ENCODE data around the gene MSLN. TPM values are rescaled to one million over a fixed set of nuclear protein-coding genes. Genes with fewer than 3 reads are reported as not detected.
"Not testable (repeated sequence)": the region's sequence is repeated elsewhere in the genome, so short reads cannot be mapped to it uniquely, and the experiment has no call there.

Gene MSLN
- polyA plus RNA-seq, 4 donors: 2.3 to 27.1 (median 12.3) TPM

DNA sequence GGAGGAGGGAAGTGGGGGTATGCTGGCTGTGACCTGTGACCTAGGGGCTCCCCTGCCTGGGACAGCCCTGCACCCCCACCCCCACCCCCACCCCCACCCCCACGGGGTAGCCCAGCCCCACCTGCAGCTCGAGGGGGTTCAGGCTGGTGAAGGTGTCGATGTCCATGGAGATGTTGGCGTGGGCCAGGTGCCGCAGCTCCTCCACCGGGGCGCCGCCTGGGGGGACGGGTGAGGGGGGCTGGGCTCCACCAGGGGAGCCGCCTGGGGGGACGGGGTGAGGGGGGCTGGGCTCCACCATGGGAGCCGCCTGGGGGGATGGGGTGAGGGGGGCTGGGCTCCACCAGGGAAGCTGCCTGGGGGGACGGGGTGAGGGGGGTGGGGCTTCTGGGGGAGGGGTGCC lies 9.9 kb downstream of the MSLN start:
- DNase-seq (ENCODE audit: low read depth in 4 of 4, low spot score in 3 of 4): no peak

DNA sequence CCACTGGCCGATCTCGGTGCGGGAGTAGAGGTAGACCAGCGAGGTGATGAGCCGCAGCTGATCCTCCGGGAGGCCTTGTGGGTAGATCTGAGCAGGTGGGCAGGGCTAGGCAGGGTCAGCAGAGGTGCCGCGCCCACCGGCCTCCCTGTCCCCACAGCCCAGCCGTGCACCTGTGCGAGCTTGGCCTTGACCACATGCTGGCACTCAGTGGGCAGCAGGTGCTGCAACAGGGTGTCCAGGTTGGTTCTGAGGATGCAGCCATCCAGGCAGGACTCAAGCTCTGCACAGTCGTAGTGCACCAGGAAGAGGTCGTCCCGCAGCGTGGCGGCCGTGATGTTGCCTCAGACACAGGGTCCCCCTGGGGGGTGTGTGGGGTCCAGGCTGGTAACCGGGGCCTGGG lies 12.4 kb downstream of the MSLN start:
- DNase-seq (ENCODE audit: low read depth in 4 of 4, low spot score in 3 of 4): no peak

DNA sequence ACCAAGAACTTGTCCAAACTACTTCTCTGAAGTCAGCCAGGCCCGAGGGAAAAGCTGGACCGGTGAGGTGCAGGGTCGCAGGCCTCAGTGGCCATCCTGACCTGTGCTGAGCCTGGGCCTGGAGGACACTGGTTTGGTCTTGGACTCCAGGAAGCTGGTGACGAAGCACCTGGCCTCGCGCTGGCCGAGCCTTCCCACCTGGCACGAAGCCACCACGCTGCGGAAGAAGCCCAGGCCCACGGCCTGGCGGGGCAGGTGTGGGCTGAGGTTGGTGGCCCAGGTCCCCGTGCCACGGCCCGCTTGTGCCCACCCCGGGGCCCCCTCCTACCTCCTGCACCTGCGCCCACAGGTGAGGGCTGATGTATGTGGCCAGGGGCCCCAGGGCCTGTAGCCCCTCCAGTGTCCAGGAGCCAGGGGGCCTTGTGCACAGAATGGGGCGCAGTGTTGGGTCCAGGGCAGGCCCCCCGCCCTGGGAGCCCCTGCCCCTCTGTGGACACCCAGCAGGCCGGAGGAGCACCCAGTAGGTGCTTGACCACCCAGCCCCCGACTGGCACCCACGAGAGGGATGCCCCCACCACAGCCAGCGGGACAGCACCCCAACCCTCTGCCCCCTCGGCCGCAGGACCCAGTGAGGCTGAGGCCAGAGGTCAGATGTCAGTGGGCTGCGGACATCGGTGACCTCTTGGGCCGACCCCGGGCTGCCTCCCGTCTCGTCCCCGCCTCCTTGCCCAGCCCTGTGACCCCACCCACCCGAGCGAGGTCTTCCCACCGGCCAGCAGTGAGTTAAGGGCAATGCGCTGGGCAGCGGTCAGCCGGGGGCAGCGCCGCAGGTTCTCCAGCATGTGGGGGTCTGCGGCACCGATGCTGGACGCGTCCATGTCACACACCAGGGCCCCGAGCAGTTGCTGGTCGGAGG lies 13.8 kb downstream of the MSLN start:
- no peak for DNase-seq (ENCODE audit: low read depth in 4 of 4, low spot score in 3 of 4)

DNA sequence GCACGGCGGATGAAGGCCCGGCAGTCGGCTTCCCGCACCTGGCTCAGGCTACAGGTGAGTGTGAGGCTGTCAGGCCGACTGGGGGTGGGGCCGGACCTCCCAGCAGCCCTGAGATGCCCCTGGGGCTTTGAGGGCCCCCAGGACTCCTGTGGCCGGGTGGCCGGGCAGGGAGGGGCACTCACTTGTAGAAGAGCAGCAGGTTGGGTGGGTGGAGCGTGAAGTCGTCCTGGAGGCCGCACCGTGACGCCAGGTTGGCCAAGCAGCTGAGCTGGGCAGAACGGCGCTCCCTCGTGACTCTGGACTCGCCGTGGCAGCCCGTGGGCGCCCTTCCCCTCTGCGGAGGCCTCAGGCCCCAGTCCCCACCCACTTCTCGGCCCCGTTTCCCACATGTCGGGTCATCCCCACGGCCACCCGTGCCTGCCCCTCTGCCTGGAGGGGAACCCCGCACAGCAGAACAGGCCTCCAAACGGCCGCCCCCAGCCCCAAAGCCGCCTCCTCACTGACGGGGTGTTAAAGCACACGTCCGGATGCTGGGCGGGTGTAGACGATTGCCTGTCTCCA lies 14.8 kb downstream of the MSLN start:
- no peak for DNase-seq (ENCODE audit: low read depth in 4 of 4, low spot score in 3 of 4)

DNA sequence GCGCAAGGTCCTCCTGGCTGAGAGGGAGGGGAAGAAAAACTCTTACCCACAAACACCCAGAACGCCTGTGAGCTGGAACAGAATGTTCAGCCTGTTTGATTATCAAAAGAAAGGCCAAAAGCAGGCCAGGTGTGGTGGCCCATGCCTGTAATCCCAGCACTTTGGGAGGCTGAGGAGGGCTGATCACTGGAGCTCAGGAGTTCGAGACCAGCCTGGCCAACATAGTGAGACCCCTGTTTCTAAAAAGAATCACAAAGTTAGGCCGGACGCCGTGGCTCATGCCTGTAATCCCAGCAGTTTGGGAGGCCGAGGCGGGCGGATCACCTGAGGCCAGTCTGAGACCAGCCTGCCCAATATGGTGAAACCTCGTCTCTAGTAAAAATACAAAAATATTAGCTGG lies 15.8 kb downstream of the MSLN start:
- DNase-seq (ENCODE audit: low read depth in 4 of 4, low spot score in 3 of 4): not testable (repeated sequence)

DNA sequence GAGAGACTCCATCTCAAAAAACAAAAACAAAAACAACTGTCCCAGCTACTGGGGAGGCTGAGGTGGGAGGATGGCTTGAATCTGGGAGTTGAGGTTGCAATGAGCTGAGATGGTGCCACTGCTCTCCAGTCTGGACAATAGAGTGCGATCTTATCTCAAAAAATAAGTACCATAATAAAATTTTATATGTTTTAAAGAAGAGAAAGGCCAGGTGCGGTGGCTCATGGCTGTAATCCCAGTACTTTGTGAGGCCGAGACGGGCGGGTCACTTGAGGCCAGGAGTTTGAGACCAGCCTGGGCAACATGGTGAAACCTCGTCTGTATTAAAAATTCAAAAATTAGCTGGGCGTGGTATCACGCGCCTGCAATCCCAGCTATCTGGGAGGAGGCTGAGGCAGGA lies 16.3 kb downstream of the MSLN start:
- no peak for DNase-seq (ENCODE audit: low read depth in 4 of 4, low spot score in 3 of 4)

DNA sequence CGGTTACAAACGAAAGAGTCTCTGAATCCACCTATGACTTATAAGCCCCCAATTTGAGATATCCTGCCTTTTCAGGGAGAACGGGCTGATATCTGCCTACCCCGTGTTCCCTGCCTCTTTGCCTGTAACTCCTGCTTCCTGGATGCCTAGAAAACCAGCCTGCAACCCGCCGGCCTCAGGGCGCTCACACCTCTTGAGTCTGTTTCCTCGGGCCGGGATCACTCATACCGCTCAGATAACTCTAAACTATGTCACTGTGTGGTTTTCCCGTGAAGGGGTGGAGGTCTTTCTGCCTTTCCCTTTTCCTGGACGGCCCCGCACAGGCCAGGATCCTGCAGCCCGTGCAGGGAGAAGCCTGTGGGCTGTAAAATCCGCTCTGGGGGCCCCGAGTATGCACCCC lies 17.3 kb downstream of the MSLN start:
- no peak for DNase-seq (ENCODE audit: low read depth in 4 of 4, low spot score in 3 of 4)

DNA sequence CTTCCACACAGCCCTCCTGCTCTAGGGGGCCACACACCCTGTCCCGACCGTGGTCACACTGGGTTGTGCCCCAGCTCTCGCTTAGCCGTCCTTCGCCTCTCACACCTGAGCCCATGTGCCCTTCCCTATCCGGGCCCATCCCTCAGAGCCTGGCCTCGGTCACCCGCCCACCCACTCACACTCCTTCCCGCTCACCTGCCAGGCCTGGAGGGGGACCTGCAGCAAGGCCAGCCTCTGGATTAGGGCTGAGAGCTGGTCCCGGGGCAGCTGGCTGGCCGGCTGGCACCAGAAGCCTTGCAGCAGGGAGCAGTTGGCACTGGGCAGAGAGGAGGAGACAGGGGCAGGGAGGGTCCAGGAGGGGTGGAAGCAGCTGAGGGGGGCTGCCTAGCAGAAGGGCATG lies 17.9 kb downstream of the MSLN start:
- DNase-seq (ENCODE audit: low read depth in 4 of 4, low spot score in 3 of 4): no peak

DNA sequence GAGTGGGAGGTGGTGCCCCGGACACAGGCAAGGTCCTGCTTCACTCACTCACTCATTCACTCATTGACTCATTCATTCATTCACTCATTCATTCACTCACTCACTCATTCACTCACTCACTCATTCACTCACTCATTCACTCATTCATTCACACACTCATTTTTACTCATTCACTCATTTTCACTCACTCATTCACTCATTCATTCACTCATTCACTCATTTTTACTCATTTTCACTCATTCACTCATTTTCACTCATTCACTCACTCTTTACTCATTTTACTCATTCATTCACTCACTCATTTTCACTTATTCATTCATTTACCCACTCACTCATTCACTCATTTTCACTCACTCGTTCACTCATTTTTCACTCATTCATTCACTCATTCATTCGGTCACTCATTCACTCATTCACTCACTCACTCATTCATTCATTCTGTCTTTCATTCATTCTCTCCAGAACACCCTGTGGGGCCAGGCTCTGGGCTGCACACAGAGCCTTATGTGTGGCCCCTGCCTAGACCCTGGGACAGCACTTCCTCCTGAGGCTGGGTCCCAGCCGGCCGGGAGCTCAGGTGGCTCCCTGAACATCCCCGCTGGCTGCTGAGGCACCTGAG lies 18.5 kb downstream of the MSLN start:
- DNase-seq (ENCODE audit: low read depth in 4 of 4, low spot score in 3 of 4): no peak

DNA sequence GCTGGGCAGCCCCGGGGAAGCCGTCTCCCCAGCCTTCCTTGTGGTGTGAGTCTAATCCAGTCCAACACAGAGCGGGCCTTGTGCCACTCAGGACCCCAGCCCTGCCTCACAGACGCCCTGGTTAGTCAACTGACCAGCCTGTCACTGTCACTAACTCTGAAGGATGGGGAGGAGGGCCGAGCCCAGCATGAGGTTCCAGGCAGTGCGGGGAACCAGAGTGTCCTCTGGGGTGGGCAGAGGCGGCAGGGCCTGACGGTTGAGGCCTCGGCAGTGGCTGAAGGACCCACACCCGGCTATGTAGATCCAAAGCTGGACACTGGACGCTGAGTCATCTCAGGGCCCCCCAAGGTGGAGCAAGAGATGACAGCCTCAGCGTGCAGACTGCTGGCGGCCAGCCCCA lies 19.0 kb downstream of the MSLN start:
- no peak for DNase-seq (ENCODE audit: low read depth in 4 of 4, low spot score in 3 of 4)

DNA sequence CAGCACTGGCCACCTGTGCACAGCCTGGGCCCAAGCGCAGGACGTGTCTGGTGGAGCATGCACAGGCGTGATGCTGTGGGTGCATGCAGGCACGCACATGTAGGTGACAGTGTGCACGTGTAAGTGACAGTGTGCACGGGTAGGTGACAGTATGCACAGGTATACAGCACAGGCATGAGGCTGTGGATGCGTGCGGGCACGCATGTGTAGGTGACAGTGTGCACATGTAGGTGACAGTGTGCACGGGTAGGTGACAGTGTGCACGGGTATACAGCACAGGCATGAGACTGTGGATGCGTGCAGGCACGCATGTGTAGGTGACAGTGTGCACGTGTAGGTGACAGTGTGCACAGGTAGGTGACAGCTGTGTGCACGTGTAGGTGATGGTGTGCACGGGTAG lies 19.8 kb downstream of the MSLN start:
- no peak for DNase-seq (ENCODE audit: low read depth in 4 of 4, low spot score in 3 of 4)

DNA sequence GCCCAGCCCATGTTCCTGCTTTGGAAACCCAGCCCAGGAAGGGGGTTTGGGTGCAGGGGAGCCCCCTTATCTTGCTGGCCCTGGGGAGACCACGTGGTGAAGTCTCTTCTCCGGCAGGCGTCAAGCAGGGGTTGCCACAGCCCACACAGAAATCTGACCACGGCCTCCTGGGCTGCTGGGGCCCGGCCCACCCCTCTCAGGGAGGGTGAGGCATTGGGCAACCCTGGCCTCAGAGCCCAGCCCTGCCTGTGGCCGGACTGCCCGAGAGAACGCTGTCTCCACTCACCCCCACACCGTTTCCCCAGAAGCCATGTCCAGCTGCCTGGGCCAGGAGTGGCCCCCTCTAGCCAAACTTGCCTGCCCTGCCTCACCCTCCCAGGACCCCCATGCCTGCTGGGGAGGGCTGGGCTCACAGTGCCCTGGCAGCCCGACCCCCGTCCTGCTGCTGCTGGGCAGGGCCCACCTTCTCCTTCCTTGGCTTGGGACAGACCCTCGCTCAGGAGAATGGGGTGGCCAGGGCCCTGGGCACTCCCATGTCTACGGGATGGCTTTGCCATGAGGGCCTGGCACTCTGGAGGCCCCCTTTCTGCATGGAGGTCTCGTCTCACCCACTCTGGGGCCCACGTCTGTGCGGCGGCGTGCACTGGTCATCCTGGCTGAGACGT lies 20.9 kb downstream of the MSLN start:
- DNase-seq (ENCODE audit: low read depth in 4 of 4, low spot score in 3 of 4): no peak

DNA sequence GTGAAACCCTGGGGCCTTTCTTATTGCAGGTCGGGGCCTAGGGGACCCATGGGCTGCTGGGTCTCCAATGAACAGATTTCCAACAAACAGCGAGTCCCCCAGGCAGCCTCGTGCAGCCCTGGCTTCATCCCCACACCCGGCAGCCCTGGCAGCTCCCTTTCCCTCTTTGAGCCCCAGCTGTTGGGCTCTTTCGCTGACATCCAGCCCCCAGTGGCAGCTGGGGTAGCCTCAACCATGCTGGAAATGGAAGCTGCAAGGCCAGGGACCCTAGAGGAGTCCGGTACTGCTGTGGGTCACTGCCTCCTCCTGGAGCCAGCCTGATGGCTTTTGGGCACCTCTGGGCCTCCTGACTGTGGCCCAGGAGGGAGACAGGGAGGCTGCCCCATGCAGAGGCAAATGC lies 21.7 kb downstream of the MSLN start:
- DNase-seq (ENCODE audit: low read depth in 4 of 4, low spot score in 3 of 4): no peak

DNA sequence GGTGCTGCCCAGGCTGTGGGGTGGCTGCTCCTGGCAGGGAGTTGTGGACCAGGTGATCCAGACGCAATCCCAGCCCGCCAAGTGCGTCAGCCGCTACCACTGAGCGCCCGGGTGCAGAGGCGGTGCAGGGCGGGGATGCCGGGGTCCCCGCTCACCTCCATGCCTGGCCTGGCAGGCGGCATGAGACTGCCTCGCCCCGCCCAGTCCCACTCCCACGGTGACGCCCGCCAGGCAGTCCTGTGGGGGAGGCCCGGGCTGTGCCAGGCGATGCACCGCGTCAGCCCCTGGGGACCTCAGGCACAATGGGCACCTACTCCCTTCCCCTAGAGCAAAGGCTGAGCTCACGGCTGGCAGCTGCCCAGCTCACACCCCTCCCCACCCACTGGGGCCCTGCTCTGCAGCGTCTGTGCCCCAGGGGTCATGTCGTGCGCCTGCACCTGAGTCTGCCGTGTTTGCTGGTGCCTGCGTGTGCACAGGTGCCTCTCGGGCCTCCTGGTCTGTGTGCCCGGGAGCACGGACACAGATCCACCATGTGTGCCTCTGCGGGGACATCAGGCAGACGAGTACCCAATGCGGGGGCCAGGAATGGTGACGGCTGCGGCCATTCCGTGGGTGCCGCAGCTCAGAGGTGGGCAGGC lies 22.4 kb downstream of the MSLN start:
- no peak for DNase-seq (ENCODE audit: low read depth in 4 of 4, low spot score in 3 of 4)

DNA sequence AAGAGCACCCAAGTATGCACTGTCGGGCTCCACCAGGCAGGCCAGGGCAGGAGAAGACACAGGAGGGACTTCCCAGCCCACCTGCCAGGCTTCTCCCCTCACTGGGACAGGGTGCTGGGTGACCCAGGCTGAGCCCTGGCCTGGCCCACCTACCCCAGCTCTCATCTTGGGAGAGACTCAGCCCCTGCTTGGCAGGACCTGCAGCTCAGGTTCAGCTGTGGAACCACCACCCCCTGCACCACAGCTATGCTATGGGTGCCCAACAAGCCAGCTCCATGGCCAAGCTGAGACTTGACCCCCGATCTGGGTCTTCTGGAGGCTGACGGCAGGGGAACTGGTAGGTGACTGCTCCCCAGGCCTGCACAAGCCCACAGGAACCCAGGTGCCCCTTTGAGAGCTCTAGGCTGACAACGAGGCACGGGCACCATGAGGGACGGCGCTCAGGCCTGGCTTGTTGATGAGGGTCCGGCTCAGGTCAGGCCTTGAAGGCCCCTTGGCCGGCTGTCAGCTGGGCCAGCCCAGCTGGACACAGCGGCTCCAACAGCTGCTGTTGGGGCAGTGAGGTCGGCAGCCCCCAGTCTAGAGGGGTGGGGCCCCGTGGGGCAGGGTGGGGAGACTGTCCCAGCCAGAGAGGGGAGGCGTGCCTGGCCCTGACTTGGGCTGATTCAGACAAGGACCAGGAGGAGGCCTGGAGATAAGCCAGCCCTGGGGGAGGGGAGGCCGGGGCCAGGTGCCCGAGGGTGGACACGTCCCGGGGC lies 23.0 kb downstream of the MSLN start:
- DNase-seq (ENCODE audit: low read depth in 4 of 4, low spot score in 3 of 4): no peak

DNA sequence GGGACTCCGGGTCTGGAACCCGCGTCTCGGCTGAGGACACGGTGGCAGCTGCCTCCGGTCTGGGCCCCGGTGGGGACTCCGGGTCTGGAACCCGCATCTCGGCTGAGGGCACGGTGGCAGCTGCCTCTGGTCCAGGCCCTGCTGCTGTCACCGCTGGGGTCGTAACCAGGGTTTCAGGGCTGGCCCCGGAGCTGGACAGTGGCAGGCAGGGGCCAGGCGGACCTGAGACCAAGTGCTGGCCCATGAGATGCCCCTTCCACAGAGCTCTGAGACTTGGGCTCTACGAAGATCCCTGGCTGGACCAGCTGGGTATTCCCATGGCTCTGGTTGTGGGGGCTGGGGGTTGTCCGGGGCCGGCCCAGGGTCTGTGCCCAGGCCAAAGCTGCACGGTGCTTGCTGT lies 23.9 kb downstream of the MSLN start:
- no peak for DNase-seq (ENCODE audit: low read depth in 4 of 4, low spot score in 3 of 4)

DNA sequence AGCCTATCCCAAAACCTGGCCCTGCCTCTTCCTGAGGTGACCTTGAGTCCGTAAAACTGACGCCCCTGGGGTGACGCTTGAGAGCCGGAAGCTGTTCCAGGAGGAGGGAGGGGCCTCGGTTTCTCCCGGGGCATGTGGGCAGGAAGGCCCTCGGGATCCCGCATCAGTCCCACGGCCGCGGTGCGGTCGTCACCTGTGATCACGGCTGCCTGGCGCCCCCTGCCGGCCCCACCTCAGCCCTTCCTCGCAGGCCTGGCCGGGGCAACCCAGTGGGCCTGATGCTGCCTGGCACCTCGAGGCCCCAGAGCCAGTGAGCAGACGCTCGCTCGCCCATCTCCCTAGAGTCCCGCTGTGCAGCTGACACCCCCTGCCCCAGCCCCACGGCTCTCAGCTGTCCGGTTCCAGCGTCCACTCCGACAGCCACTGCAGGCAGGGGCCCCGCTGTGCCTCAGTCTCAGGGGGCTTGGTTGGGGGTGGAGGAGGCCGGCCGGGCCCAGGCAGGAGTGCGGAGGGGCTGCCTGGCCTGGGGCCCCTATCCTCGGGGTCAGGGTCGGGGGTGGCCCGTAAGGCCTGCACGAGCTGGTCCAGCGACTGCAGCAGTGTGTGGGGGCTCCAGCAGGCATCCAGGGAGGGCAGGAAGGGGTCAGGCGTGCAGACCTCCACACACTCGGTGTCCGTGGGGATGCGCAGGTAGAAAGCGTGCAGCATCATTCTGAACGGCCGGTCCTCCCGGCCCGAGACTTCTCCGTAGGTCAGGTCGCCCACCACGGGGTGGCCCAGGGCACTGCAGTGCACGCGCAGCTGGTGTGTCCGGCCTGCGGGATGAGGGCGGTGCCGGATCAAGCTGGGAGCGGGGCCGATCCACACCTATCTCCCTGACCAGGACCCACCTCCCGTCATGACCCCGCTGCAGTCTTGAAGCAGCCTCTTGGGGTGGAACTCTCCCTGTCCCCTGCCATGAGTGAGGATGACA lies 25.3 kb downstream of the MSLN start:
- DNase-seq (ENCODE audit: low read depth in 4 of 4, low spot score in 3 of 4): no peak

DNA sequence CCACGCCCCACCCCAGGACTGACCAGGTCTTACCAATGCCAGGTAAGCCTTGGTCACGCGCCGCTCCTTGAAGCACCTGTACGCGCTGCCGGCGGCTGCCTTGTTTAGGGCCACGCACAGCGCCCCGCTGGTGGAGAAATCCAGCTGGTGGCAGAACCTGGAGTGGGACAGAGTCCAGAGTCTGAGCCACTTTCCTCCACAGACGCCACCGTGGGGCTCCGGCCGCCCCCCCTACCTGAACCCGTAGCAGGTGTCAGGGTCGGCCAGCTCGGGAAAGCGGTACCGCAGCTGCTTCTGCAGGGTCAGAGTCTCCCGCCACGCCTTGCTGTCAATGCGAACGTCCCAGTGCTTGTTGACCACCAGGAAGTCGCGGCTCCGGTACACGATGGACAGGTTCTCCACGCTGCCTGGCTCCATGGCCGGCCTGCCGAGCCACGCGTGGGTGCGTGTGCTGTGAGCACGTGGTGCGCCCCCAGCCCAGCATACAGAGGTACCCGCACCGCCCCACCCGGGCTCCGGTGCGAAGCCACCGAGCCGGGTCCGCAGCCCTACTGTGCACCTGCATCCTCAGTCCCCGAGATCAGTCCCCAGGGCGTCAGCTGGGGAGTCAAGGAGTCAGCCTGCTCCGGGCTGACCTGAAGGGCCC lies 26.9 kb downstream of the MSLN start:
- DNase-seq (ENCODE audit: low read depth in 4 of 4, low spot score in 3 of 4): no peak

DNA sequence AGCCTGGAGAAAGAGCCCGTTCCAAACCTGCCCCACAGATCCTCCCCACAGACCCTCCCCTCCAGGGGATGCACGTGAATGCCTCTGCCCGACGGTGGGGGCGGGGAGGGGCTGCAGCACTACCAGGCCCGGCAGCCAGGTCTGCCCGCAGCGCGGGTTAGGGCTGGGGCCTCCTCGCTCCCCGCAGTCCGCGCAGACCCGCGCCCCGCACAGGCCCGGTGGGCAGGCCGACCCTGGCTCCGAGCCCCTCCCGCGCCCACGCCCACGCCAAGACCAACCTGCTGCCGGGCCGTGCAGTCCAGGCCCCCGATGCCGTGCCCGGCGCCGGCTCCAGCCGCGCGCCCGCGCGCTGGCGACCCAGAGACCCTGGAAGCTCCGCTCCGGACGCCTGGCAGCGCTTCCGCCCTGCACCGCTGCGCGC lies 27.5 kb downstream of the MSLN start, which contains the start of gene RPUSD1:
Gene RPUSD1 (minus strand): TSS at position 404 of the 421 bp plus-strand sequence. CDS start 644 bp downstream, outside the sequence.
- DNase-seq (ENCODE audit: low read depth in 4 of 4, low spot score in 3 of 4): no peak

Measured in left renal pelvis (tissue), 4 donors.